ENCODE measurements around the gene CDC6. TPM values are rescaled to one million over a fixed set of nuclear protein-coding genes. Genes with fewer than 3 reads are reported as not detected.
A peak's percentile ranks its signal among the peaks of the same experiment; 100 is the strongest.

The CDC6 gene
- total RNA-seq, 1 donor from 2014 or later: 2.3 TPM

GRCh38 chr17:40340327-40340726 is 52.6 kb downstream of the CDC6 start:
- Histone ChIP-seq H3K36me3 (no peaks in the 10 kb centered on the region), H3K27me3 (ENCODE audit: low read depth) (no peaks in the 10 kb centered on the region), H3K9me3 (no peaks in the 10 kb centered on the region), H3K4me3 (peak overlapping the region; percentile 92), H3K27ac (peak overlapping the region; percentile 96), H3K4me1 (peaks cover 81% of the 10 kb centered on the region)
- ATAC-seq (no peak), DNase-seq (no peak)
- intact Hi-C loops (cut with DNase I): no loop called here
- no peak for TF ChIP-seq CTCF (IDR thresholded peaks at IDR 0.05)

- Histone ChIP-seq H3K27me3 (ENCODE audit: low read depth) (no peaks in the 10 kb centered on the region), H3K36me3 (no peaks in the 10 kb centered on the region), H3K27ac (peak overlapping the region; percentile 96), H3K4me3 (peak overlapping the region; percentile 92), H3K9me3 (no peaks in the 10 kb centered on the region), H3K4me1 (peaks cover 79% of the 10 kb centered on the region)
- DNase-seq (peak; percentile 97), ATAC-seq (peak; percentile 74 to 85)
- intact Hi-C loops (cut with DNase I): no loop called here
- peak; percentile 39 for TF ChIP-seq CTCF (IDR thresholded peaks at IDR 0.05)
These were observed 53.5 kb downstream of the CDC6 start for GRCh38 chr17:40340880-40341807.

GRCh38 chr17:40341808-40342503 is 54.3 kb downstream of the CDC6 start:
- H3K4me1 ChIP-seq: peaks cover 79% of the 10 kb centered on the region
- ATAC-seq: peak; percentile 75 to 79

GRCh38 chr17:40342504-40343218 is 55.0 kb downstream of the CDC6 start:
- ATAC-seq (no peak), DNase-seq (no peak)
- intact Hi-C loops (cut with DNase I): no loop called here
- no peak for TF ChIP-seq CTCF (IDR thresholded peaks at IDR 0.05)
- H3K9me3 ChIP-seq: no peaks in the 10 kb centered on the region
- H3K27me3 ChIP-seq (ENCODE audit: low read depth): no peaks in the 10 kb centered on the region
- no peaks in the 10 kb centered on the region for H3K36me3 ChIP-seq
- peaks cover 79% of the 10 kb centered on the region for H3K4me1 ChIP-seq
- H3K4me3 ChIP-seq: peak overlapping the region; percentile 92
- peak overlapping the region; percentile 96 for H3K27ac ChIP-seq

More at GRCh38 chr17:40341808-40342503, 54.3 kb downstream of the CDC6 start:
- no peaks in the 10 kb centered on the region for H3K9me3 ChIP-seq
- no peaks in the 10 kb centered on the region for H3K36me3 ChIP-seq
- no peaks in the 10 kb centered on the region for H3K27me3 ChIP-seq (ENCODE audit: low read depth)
- peak overlapping the region; percentile 96 for H3K27ac ChIP-seq
- DNase-seq: peak; percentile 86
- peak overlapping the region; percentile 92 for H3K4me3 ChIP-seq
- no peak for TF ChIP-seq CTCF (IDR thresholded peaks at IDR 0.05)
- intact Hi-C loops (cut with DNase I): no loop called here
